Measurements from ENCODE around the gene PTPRN2. TPM values are rescaled to one million over a fixed set of nuclear protein-coding genes. Genes with fewer than 3 reads are reported as not detected.
"Not testable (repeated sequence)": the region's sequence is repeated elsewhere in the genome, so short reads cannot be mapped to it uniquely, and the experiment has no call there.

The PTPRN2 gene
- polyA plus RNA-seq, 1 donor, result 1.7 TPM

DNA sequence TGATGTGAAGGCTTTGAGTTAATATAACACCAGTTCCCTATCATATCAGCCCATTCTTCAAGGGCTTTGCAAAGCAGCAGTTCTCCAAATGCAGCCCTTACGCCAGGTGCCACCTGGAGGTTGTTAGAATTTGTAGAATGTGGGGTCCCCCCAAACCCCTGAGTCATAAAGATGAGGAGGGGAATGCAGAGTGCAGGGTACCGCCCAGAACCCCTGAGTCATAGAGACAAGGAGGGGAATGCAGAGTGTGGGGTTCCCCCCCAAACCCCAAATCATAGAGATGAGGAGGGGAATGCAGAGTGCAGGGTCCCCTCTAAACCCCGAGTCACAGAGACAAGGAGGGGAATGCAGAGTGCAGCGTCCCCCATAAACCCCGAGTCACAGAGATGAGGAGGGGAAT, 605.8 kb downstream of the PTPRN2 start:
- no peak for DNase-seq (ENCODE audit: low read depth)

DNA sequence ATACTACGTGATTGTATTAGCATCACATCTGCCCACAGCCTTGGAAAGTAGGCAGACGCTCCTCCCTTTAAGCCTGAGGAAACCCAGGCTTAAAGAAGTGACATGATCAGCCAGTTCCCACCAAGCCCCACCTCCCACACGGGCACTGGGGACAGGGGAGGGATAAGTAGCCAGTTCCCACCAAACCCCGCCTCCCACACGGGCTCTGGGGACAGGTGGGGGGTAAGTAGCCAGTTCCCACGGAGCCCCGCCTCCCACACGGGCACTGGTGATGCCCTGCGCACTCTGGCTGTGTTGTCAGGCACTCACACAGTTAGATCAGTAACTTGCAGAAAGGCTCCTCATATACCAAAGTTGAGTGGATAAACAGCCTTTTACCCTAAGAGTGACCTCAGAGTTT, 606.8 kb downstream of the PTPRN2 start:
- no peak for DNase-seq (ENCODE audit: low read depth)

DNA sequence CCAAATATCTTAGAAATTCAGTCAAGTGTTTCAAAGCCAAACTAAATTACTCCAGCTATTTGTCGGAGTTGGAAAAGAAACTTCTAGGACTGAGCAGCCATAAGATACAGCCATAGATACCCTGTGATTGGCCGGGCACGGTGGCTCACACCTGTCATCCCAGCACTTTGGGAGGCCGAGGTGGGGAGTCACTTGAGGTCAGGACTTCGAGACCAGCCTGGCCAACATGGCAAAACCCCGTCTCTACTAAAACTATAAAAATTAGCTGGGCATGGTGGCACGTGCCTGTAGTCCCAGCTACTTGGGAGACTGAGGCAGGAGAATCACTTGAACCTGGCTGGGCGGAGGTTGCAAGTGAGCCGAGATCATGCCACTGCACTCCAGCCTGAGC, 607.3 kb downstream of the PTPRN2 start:
- DNase-seq (ENCODE audit: low read depth), result not testable (repeated sequence)

DNA sequence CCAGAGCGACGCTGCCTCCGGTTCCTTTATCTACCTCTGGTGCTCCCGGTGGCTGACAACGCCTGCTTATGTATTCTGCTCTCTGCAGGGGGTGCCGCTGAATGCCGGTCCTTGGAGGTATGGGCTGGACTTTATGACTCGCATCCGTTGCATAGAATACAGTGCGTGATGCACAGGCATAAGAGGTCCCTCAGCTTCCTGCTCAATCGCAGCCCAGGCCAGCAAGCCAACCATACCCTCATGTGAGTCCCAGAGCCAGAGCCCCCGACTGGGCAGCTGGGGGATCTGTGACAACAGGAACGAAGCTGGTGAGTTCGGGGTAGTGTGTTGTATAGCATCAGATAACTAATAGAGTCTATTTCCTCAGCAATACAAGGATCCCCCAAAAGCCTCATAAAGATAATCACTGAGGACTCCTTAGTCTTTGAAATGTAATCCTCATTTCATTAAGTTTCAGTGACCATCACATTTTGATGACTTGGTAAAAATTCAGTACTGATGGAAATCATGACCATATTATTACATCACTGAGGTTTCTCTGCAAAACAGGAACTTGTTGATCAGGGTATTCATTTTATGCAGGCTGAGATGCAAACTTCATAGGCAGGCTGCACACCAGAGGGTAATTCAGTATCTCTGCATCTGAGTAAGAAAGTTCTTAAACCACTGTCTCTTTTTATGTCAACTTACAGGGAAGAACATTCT, 607.8 kb downstream of the PTPRN2 start:
- DNase-seq (ENCODE audit: low read depth), result no peak

DNA sequence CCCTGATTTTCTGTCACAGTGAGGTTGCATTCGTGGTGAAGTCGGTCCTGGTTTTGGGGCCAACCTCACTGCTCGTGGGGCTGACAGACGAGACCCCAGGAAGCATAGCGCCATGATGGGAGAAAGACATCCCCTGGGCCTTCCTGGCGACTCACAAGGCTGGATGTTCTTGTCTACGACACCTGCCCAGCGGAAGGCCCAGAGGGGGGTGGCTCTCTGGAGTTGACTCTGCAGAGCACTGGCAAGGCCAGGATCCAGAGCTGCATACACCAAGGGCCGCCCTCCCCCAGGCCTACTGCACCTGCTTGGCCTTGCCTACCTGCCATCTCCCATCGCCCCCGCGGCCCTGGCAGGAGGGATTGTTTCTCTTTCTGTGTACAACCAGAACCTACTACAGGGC, 608.9 kb downstream of the PTPRN2 start:
- DNase-seq (ENCODE audit: low read depth), result no peak

DNA sequence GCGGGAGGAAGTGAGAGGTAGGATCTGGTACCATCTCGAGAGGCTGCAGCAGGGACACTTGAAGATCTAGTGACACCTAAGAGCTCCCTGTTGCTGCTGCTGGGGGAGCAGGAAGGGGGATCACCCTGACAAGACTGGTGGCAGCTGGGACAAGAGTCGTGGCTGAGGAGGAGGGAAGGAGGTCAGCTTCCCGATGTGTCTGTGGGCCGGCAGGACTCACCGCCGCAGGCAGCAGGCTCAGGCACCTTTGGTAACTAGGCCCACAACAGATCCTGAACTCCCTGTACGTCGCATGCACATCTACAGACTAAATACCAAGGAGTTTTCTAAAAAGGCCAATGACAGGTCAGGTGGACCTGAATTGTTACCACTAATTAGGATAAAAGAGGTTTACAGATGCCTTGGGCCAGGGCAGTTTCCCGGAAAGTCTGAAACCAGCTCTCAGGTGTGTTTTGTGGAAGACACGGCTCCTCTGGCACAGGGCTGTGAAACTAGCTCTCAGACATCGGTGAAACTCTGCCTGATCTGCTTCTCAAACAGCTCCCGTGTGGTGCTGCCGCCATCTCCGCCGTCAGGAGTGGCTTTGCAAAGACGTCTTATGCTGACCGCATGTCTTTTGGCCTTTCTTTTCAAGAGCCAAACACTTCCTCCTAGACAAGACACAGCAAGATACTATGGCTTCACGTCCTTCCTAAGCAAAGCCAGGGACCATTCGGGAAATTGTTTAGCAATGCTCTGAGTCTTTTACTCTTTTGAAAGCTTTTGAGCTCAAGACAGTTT, 609.7 kb downstream of the PTPRN2 start:
- no peak for DNase-seq (ENCODE audit: low read depth)

DNA sequence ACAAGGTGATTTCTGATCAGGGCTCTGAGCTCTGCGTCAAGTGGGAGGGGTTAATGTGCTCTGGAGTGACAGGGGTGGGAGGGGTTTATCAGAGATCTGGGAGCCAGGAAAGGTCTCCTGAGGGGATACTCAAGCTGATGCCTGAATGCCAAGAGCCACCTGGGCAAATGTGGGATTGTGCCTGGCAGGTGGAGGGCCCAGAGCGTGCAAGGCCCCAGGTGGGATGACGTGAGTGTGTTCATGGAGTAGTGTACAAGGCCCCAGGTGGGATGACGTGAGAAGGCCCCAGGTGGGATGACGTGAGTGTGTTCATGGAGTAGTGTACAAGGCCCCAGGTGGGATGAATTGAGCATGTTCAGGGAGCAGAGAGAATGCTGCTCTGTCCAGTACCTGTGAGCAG, 610.3 kb downstream of the PTPRN2 start:
- no peak for DNase-seq (ENCODE audit: low read depth)

DNA sequence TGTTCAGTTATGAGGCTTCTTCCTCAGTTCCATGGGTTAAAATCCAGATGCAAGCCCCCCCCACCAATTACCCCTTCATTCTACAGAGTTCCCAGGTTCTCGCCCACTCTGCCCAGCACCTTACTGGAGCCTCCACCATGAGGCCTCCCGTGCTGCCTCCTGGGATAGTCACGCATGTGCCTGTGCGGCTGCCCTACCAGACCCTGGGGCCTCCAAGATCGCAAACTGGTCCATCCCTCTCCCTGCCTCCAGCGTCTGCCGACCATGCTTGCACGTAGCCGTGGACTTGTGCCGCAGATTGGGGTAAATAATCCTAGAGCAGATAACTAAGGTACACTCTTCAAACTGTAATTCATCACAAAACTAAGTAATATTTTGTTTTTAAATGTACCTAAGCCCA, 611.2 kb downstream of the PTPRN2 start:
- DNase-seq (ENCODE audit: low read depth), result no peak

DNA sequence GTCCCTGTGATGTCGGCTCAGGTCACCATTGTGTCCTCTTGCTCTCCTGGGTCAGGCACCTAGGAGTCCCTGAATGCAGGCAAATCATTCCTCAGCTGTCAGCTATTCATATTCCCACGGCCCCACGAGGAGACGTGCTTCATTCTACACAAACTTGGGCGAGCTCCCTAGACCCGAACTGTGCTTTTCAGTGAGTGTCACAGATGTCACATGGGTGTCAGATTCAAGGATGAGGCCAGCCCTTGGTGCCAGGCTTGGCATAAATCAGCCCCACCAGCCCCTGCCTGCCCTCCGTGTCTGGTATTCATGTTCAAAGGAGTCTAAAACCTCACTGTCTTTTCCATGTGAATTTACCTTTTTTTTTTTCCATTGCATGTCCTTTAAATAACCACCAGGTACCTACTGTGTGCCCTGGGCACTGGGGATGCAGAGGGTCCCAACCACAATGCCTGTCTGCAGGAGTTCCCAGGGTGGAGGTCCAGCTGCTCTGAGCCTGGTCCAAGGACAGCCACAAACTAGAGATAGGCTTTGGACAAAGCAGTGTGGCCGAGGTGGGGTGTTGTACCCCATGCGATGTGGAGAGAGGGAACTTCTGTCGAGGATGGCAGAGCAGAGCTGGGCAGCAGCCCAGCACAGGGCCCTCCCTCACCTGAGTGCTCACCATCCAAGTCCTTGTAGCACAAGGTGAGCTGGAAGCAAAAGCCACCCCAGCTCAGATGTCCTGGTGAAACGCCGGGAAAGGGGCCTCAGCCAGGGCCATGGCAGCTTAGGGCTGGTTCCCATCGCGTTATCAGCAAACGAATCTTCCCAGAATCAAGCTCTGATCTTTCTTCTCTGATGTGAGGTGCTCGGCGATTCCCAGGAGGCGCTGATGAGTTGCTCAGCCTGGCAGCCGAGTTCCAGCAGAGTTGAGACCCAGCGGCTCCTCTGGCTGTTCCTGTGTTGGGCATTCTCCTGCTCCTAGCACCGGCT, 611.9 kb downstream of the PTPRN2 start:
- DNase-seq (ENCODE audit: low read depth), result no peak

DNA sequence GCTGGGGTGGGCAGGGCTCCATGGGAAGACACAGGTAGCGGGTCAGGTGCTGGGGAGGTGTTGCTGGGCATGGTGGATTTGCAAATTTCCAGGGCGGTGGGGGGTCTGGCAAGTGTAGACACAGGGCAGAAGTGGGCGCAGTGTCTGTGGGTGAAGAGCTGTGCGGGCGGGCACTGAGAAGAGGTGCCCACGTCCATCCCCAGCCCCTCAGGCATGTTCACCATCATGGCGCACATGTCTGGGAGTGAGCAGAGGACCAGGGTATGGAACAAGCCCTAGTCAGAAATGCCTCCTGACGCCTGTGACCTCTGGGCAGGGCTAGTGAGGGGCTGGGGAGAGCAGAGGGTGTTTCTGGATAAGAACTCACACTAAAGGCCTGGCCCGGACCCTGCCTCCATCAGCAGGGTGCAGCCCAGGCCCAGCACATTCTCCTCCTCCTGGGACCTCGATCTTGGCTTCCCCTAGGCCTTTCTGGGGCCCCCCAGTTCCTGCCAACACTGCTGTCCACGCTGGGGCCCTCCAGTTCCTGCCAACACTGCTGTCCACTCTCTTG, 612.9 kb downstream of the PTPRN2 start:
- no peak for DNase-seq (ENCODE audit: low read depth)

DNA sequence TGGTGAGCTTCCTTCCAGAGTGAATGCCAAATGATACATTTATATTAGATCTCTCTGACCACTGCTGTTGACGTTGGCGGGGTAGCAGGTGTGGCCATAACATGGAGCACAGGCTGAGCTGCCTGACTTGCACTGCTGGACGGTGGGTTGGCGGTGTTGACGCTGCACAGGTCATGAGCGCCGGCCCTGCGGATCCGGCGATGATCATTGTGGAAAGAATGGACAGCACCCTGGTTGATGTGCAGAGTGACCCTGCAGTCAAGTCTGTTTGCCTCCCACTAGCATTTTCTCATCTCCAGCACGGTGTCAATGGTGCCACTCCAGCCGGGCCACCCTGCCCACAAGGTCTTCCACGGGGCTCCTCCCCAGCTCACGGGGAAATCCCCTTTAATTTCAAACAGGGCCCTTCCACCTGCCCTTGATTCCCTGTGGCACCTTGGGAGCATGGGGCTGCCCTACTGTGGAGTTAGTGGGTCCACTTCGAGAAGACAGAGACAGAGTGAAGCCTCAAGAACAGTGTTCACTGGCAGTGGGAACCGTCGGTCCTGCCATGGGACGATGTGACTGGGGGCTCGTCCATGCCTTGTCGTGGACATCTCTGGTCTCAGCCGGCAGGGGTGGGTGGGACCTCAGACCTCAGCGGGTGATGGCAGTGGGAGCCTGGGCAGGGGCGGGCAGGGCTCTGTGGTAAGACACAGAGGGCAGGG, 613.5 kb downstream of the PTPRN2 start:
- no peak for DNase-seq (ENCODE audit: low read depth)

DNA sequence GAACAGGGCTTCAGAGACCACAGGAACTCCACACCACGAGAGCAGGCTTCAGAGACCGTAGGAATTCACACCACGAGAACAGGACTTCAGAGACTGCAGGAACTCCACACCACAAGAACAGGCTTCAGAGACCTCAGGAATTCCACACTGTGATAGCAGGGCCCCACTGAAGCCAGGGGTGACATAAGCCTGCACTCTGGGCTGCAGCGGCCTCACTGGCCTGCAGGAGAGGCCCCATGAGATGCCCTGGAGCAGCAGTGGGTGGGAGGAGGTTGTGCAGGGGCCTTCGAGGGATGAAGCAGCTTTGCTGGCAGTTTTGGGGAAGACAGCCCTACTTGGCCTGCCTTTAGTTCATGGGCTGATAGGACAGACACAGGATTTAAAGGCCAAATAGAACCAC, 614.7 kb downstream of the PTPRN2 start:
- no peak for DNase-seq (ENCODE audit: low read depth)

DNA sequence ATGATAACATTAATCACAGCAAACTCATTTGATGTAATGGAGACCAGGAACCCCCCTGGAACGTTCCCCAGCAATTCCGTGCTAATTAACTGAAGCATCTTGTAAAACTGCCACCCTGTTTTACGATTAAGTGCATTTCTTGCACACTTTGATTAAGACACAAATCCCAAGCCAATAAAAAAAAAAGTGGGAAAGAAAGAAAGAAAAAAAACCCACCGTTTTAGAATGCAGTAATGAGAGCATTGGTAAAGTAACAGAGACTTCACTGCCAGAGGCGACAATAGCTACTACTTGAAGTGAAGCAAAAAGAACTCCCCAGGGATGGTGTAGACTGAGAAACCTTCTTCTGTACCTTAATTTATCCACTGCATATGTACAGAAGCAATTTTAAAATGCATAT, 616.1 kb downstream of the PTPRN2 start:
- DNase-seq (ENCODE audit: low read depth), result no peak

DNA sequence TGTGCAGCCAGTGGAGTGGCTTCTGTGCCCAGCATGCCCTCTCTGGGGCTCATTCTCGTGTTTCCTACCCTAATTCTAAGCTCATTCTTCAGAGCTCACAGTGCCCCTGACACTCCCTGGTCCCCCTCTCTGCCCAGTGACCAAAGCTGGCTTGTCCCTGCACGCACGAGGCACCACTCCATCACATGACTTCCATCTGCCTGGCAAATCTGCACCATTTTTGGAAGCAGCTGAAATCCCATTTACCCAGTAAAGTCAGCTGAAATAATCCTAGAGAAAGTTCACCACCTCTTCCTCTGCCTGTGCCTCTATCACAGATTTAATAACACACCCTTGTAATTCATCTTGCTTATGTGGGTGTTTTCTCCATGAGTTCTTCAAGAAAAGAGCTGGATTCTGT, 616.9 kb downstream of the PTPRN2 start:
- no peak for DNase-seq (ENCODE audit: low read depth)

DNA sequence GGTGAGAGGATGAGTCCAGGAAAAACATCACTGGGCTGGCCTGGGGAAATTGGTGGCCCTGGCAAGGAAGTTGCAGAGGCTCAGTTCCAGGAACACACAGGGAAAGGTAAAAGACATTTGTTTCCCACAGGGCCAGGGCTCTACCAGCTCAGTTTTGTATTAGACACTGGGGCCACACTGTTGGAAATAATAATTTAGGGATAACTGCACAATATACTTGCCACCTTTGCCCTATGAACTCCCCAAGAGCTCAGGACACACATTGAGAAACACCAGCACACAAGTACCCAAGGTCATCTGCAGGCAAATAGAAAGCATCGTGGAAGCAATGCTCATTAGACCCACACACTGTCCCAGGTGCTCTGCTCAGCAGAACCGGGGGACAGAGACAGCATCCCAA, 617.6 kb downstream of the PTPRN2 start:
- no peak for DNase-seq (ENCODE audit: low read depth)

DNA sequence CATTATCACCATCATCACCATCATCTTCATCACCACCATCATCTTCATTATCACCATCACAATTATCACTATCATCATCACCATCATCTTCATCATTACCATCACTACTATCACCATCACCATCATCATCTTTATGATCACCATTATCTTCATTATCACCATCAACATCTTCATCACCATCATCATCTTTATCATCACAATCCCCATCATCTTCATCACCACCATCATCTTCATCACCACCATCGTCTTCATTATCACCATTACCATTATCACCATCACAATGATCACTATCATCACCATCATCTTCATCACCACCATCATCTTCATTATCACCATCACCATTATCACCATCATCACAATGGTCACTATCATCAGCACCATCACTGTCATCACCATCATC, 621.1 kb downstream of the PTPRN2 start:
- DNase-seq (ENCODE audit: low read depth), result no peak

DNA sequence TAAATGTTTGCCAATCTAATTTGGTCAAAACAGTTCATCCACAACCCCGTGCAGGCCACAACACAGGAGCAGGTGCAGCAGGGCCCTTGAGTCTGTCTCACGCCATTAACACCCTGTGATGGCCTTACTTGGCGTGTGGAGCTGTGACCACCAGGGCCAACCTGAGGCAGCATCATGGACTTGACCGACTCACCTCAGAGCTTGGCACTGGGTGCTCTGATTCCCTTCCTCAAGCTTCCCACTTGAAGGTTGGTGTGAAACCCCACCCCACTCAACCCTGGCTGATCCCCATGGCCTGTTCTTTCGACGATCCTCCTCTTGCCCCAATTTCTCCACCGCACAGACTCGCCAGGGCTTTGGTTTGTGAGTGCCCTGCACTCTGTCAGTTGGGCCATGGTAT, 623.1 kb downstream of the PTPRN2 start:
- no peak for DNase-seq (ENCODE audit: low read depth)

DNA sequence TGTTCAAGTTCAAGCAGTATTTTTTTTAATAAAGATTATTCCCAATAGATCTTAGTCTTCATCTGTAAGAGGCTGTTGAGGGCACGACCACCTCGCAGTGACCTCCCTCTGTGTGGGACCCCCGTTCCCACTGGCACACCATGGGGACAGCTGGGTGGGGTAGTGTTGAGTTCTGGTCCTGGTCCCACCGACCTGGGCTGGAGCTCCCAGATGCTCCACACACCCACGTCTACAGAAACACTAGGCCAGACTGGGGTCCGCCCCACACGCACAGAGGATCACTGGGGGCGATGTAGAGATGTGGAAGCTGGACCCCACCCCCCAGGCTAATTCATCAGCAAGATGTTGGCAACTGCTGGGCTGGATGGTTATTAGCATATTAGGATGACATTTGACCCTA, 623.6 kb downstream of the PTPRN2 start:
- no peak for DNase-seq (ENCODE audit: low read depth)

DNA sequence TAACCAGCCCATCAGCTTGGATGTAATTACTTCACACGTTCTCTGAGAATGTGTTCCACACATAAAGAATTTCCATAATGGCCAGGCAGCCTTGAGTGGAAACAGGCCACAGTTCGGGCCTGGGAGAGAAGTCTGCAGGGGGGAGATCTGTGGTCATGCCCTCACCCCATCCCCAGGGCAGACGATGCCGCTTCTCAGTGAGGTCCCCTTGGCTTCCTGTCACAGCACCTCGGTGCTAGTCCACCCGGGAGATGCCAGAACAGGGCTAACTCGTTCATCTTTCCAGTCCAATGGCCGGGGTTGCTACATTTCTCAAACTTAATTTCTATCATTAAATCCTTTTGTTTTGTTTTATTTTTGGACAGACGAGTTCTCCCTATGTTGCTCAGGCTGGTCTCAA, 624.1 kb downstream of the PTPRN2 start:
- no peak for DNase-seq (ENCODE audit: low read depth)

DNA sequence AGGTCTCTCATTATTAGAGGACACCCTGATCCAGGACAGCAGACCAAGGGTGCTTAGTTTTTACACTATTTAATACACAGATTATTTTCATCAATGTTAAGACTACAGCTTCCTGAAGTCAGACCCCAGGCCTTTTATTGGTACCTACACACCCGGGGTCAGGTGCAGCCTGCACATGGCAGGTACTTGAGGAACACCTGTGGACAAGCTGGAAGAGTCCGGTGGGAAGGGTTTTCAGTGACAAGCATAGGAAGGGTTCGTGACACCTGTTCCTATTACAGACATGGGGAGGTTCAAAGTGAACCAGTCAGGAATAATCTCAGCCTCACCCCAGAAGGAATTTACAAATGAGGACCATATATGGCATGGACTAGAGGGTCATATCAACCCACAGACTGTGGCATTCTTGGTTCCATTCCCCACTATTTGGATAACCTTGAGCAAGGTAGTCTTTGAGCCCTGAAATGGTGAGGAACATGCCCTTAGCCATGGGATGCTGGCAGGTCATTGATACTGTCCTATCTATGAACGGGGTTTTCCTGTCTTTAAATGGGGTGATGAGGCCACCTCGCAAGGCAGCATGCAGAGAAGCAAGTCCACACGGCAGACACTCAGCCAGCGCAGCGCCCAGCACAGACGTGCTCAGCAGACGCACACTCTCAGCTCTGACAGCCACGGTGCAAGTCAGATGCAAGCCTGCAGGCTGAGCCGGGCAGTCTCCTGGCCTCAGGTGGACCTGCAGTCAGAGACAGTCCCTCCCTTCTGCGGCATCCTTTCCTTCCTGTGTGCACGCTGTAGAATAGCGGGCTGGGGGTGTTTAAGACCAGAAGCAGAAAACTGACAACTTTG, 624.9 kb downstream of the PTPRN2 start:
- DNase-seq (ENCODE audit: low read depth), result no peak
